Measurements from ENCODE around the gene ADH5.

The ADH5 gene

GRCh38 chr4:99088481-99089365 lies at the start of gene ADH5:
TSS of gene ADH5 (minus strand) at chr4:99088788. CDS start at chr4:99088700, 88 bp downstream.
- no peak for TF ChIP-seq CTCF (IDR thresholded peaks at IDR 0.05; ENCODE audit: low read depth, low read length, missing control alignments)
- peak within 1 kb of the TSS; percentile 73 for H3K4me3 ChIP-seq (ENCODE audit: low read depth, low read length)
- in situ Hi-C loops (cut with HindIII; ENCODE audit: low sequenced_read_pairs), result no loop called here
- DNase-seq (ENCODE audit: low read depth), result peak; percentile 49

GRCh38 chr4:99136329-99136728 lies 47.7 kb upstream of the ADH5 start:
- in situ Hi-C loops (cut with HindIII; ENCODE audit: low sequenced_read_pairs), result no loop called here
- no peak for TF ChIP-seq CTCF (IDR thresholded peaks at IDR 0.05; ENCODE audit: low read depth, low read length, missing control alignments)

GRCh38 chr4:99135541-99136162 lies 47.1 kb upstream of the ADH5 start:
- in situ Hi-C loops (cut with HindIII; ENCODE audit: low sequenced_read_pairs), result no loop called here
- no peak overlapping the region for H3K4me3 ChIP-seq (ENCODE audit: low read depth, low read length)
- no peak for DNase-seq (ENCODE audit: low read depth)
- no peak for TF ChIP-seq CTCF (IDR thresholded peaks at IDR 0.05; ENCODE audit: low read depth, low read length, missing control alignments)

More at GRCh38 chr4:99136329-99136728, 47.7 kb upstream of the ADH5 start:
- no peak for DNase-seq (ENCODE audit: low read depth)
- no peak overlapping the region for H3K4me3 ChIP-seq (ENCODE audit: low read depth, low read length)

- in situ Hi-C loops (cut with HindIII; ENCODE audit: low sequenced_read_pairs), result no loop called here
- DNase-seq (ENCODE audit: low read depth), result no peak
- TF ChIP-seq CTCF (IDR thresholded peaks at IDR 0.05; ENCODE audit: low read depth, low read length, missing control alignments), result no peak
- no peak overlapping the region for H3K4me3 ChIP-seq (ENCODE audit: low read depth, low read length)
These were observed 46.0 kb upstream of the ADH5 start for GRCh38 chr4:99134586-99134985.

GRCh38 chr4:99131378-99131777 lies 42.8 kb upstream of the ADH5 start:
- TF ChIP-seq CTCF (IDR thresholded peaks at IDR 0.05; ENCODE audit: low read depth, low read length, missing control alignments), result no peak

GRCh38 chr4:99126376-99126775 lies 37.8 kb upstream of the ADH5 start:
- no peak for DNase-seq (ENCODE audit: low read depth)
- in situ Hi-C loops (cut with HindIII; ENCODE audit: low sequenced_read_pairs), result no loop called here
- TF ChIP-seq CTCF (IDR thresholded peaks at IDR 0.05; ENCODE audit: low read depth, low read length, missing control alignments), result no peak

More at GRCh38 chr4:99131378-99131777, 42.8 kb upstream of the ADH5 start:
- DNase-seq (ENCODE audit: low read depth), result no peak
- H3K4me3 ChIP-seq (ENCODE audit: low read depth, low read length), result no peak overlapping the region
- in situ Hi-C loops (cut with HindIII; ENCODE audit: low sequenced_read_pairs), result no loop called here

More at GRCh38 chr4:99126376-99126775, 37.8 kb upstream of the ADH5 start:
- no peak overlapping the region for H3K4me3 ChIP-seq (ENCODE audit: low read depth, low read length)
